GM21528 (cell line): Measurements from ENCODE around the gene EEF1E1.

Source experiments
- ATAC-seq: cut with Tn5 transposase; IDR thresholded peaks from one replicate; pipeline ENCODE4 v1.9.1; 2021; ENCODE audit warnings: mild to moderate bottlenecking, moderate library complexity; ENCODE audit not compliant: unreplicated experiment, low FRiP score

Gene EEF1E1

GRCh38 chr6:8102122-8102958 is at the start of gene EEF1E1:
Gene EEF1E1, minus strand, starts transcription at chr6:8102548. Its CDS starts 27 bp downstream, at chr6:8102521.
- peak; percentile 99 for ATAC-seq

DNA sequence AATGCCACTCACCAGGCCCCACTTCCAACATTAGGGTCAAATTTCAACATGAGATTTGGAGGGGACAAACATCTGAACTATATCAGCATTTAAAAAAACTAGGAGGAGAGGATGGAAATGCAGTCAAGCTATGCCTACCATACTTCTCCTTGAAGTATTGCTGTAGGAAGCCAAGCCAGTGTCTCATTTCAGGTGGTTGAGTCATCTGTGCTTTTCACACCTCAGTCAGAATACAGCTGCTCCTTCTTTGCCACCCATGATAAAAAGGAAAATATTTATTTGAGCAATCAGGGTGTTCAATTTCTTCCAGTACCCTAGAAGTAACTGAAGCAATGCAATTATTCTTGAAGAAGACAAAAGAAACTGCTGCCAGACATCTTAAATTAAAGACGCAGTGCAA is 47.0 kb upstream of the EEF1E1 start:
- ATAC-seq = no peak

DNA sequence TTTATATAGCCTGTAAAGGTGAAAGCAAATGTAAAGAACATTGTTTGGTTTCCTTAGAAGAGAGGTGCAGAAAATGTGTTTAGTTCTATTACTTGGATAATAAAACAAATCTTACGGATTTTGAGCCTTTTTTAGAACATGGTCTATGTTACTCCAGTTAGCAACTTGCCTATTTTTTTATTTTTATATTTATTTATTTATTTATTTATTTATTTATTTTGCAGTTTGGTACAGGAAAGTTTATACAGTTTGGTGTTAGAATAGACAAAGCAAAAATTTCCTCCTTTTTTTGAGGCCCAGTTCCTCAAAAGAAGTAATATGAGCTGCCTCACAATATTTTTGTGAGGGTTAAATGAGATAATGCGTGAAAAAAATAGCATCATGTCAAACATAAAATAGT is 41.6 kb upstream of the EEF1E1 start:
- ATAC-seq = no peak

GRCh38 chr6:8139451-8139850 is 37.1 kb upstream of the EEF1E1 start:
- no peak for ATAC-seq

GRCh38 chr6:8137529-8137939 is 35.2 kb upstream of the EEF1E1 start:
- no peak for ATAC-seq

- ATAC-seq = no peak
Observed at GRCh38 chr6:8135276-8135675, 32.9 kb upstream of the EEF1E1 start.

DNA sequence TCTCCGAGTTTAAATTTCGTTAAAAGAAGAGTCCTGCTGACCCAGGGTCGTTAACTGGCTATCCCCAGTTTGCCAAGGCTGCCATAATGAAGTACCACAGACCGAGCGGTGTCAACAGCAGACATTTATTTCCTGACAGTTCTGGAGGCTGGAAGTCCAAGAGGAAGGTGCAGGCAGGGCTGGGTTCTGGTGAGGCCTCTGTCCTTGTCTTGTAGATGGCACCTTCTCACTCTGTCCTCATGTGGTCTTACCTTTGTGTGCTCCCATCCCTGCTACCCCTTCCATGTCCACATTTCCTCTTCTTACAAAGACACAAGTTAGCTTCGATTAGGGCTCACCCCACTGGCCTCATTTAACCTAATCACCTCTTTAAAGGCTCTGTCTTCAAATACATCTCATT is 29.8 kb upstream of the EEF1E1 start:
- ATAC-seq = no peak

DNA sequence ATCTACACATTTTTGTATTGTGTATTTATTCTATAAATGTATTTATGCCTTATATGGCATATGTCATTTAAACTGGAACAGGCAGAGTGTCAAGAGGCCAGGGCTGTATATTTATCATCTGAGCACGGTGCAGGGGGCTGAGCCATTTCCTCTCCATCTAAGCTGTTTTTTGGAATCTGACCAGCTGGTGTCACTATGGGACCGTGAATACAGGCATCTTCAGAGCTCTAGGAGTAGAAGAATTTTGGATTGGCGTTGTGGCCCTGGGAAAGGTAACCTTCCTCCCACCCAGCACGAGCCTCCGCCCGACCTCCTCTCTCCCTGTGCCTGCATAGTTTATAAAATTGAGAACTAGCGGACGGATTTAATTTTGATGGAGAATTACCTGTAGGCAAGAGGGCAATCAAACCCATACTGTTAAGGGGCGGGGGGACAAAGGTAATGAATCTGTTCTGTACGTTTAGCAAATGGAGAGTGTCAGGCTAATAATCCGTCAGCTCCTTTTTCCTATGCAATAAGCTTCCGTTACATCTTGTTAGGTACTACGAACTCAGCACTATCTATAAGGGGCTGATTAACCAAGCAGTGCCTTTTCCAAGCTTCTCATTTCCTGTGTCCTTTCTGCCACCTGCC is 29.0 kb upstream of the EEF1E1 start:
- ATAC-seq = peak; percentile 79

DNA sequence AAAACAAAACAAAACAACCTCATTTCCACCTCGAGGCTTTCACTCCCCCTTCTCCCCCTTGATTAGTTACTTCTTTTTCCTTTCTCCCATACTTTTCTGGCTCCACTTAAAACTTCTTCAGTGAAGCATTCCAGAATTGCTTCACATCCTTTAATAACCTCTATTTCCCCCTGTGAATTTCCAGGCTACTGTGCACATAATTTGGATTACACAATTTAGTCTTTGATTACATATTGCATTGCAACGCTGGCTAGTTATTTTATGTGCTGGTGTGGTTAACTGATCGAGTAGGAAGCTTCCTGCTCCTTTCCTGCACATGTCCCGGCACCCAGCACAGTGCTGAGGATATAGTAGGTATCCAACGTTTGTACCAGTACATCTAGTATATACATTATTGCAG is 28.1 kb upstream of the EEF1E1 start:
- no peak for ATAC-seq

- no peak for ATAC-seq
Observed at GRCh38 chr6:8123236-8123635, 20.9 kb upstream of the EEF1E1 start.

DNA sequence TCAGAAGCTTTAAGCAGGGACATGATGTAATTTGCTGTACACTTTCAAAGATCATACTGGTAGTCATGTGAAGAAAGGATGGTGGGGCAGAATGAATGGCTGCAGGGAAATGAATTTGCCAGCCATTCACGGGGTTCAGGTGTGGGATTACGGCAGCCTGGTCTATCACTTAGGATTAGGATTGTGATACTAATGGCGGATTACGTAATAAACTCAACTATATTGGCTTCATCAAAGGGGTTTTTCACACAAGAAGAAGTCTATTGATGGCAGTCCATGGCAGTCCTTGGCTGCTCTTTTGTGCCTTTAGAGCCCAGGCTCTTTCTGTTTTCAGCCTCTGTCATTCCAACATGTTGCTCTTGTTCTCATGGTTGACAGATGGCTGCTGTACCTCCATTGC is 12.6 kb upstream of the EEF1E1 start:
- no peak for ATAC-seq

- no peak for ATAC-seq
Observed at GRCh38 chr6:8113131-8113654, 10.8 kb upstream of the EEF1E1 start.

DNA sequence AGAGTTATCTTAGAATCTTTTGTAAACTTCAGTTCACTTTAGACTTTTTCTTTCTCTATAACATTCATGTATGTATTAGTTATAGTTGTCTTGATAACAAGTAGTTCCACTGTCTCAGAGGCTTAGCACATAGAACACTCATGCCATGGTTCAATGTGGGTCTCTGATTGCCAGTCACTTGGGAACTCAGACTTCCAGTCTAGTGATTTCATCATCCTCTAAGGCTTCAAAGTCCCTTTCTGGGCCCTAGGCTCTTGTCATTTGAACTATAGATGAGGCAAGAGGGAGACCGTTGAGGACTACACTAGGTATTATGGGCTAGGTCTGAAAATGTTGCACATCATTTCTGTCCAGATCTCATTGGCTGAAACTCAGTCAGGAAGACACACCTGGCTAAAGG is 8.4 kb upstream of the EEF1E1 start:
- no peak for ATAC-seq

DNA sequence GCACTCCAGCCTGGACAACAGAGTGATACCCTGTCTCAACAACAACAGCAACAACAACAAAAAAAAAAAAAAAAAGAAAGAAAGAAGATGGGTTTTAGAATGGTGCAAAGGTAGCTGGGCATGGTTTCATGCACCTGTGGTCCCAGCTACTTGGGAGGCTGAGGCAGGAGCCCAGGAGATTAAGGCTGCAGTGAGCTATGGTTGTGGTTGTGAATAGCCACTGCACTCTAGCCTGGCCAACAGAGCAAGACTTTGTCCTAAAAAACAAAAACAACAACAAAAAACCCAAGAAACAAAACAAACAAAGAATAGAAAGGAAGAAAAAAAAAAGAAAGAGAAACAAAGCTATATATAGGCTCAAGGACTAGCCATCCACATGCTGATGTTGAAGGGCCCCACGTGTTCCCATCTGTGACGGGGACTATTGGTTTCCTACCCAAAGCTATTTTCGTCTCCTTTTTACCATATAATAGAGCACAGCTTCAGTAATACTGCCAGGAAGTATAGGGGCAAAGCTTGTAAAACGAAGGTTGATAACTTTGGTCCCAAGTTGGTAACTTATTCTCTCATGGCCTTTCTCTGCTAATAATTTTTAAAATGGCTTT is 7.9 kb upstream of the EEF1E1 start:
- peak; percentile 82 for ATAC-seq

DNA sequence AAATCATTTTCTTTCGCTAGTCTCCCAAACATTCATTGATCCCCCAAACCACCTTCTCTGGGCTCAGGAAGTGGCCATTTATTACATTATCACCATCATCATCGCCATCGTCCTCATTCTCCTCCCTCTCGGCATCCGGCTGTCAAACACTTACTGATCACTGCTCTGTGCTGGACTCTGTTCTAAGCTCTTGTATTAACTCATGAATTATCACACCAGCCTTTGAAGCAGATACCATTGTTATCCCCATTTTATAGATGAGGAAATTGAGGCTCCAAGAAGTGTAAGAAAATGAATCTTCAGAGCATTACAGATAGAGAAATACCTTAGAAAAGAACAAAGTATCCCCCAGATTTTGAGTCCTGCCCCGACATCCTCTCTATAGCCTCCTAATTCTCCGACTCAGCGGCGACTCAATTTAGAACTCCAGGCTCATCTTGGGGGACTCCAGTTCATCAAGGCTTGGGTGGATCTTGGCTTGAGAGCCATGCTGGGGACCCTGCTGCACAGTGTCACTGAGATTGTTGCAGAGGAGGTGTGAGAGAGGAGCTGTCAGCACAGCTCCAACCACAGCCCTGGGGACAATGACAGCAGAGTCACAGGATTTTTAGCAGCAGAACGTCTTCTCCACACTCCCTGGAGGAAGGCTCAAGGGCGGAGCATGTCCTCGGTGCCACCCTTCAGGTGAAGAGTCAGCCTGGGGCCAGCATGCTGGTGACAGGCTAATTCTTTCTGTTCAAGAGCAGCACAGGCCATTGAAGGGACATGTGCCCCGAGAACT is 6.6 kb upstream of the EEF1E1 start:
- ATAC-seq = no peak

DNA sequence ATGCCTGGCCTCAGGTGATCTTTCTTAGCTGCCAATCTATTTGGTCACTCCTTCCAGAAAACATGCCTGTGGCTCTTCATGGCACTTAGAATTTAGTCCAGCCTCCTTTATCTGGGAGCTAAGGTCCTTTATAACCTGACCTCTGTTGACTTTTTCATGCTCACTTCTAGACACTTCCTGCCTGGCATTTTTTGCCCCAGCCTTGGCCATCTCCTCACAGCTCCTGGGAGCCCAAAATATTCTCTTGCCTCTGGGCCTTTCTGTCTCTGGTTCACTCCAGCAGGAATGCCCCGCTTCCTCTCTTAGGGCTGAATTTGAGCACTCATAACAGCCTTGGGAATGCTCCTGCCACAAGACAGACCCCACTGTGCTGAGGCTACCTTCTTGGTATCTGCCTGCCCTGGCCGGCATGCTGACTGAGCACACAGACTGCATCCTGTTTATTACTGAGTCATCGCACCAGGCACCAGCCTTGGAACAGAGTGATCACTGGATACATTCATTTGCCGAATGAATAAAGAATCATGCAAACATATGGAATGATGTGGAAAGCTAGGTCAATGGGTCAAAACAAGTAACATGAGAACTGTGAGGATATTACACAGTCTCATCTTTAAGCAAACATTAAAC is 5.8 kb upstream of the EEF1E1 start:
- no peak for ATAC-seq

DNA sequence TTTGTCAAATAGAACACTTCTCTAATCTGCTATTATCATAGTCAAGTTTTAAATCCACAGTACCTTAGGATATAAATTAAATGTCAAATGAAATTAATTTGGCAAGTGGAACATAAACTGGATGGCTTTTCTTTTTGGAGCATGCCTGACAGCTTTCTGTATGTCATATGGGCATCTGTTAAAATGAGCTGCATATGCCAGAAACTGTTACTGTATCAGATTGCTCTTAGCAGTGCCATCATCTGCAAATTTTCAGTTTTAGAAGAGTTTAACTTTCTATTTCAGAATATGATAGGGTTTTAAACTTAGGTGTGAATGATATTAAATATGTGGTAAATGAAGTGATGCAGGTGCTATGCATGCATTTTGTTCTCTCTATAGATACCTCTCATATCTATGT is 3.4 kb upstream of the EEF1E1 start:
- ATAC-seq = no peak

DNA sequence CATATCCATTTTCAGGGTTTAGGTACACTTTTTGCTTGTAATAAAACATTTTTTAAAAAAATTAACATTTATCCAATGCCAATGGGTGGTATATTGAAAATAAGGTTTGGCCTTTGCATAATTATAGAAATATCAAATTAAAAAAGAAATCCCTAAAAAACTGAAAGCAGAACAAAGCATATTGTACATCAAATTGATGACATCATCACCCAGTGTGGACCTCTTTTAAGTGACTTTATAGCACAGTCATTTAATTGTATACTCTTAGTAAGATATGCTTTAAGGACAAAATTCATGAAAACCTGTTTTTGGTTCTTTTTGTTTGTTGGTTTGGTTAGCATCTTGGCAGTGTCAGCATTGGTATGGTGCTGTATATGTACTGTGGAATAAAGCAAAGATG is 1.4 kb upstream of the EEF1E1 start:
- ATAC-seq = no peak

DNA sequence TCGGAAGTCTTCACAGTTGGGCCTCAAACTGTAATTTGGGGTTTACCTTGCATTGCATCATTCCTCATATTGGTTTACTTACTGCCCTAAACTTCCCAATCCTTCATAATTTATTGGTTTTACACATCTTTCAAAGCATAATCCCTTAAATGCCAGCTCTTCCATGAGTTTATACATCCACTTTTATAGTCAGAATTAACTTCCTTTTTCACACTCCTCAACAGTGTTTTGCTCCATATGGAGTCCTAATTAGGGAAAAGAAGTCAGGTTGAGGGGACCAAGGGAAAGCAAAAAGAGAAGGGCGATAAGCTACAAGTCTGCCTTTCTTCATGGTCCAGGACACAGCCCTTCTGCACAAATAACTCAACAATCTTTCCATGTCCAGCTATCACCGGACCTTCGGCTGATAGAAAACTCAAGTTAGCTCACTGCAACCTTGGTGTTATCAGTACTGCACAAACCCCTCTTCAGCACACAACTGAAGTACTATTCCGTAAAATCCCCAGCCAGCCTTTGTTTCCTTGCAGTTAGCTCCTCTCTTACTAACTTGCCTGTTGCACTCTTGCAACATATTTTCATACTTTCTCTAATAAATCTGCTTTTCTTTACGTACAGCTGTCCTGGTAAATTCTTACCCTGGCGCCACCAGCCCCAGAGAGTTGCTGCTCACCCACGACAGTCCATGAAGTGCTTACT is 2.0 kb downstream of the EEF1E1 start:
- ATAC-seq = no peak

- ATAC-seq = no peak
Observed at GRCh38 chr6:8090650-8091049, 11.7 kb downstream of the EEF1E1 start.
